Esophagus squamous epithelium (tissue), 5 donors: Measurements from ENCODE around the gene SUPT4H1. TPM values are rescaled to one million over a fixed set of nuclear protein-coding genes. Genes with fewer than 3 reads are reported as not detected.
A peak's percentile ranks its signal among the peaks of the same experiment; 100 is the strongest.

Experiments
- DNase-seq: peaks from one replicate; lab custom pipeline; 2025; lab: John Stamatoyannopoulos, UW
- H3K27ac ChIP-seq, 4 donors: fragments of 200-600 bp; sonication (generic); one replicate each; pipeline ENCODE4 v1.5.1; 2016 to 2019; ENCODE audit warnings: mild to moderate bottlenecking in 1 of 4
- H3K27me3 ChIP-seq, 4 donors: fragments of 200-600 bp; sonication (generic); 1 replicate in 3 of 4; 2 replicates in 1 of 4; pipeline versions ENCODE4 v1.5.1 to v1.6.0; 2017 to 2021; ENCODE audit warnings: antibody characterized with exemption in 1 of 4
- H3K36me3 ChIP-seq, 3 donors: fragments of 200-600 bp; sonication (generic); one replicate each; pipeline ENCODE4 v1.5.1; 2016 to 2019
- H3K4me1 ChIP-seq, 3 donors: fragments of 200-600 bp; sonication (generic); one replicate each; pipeline ENCODE4 v1.5.1; 2017 to 2019
- H3K4me3 ChIP-seq, 4 donors: fragments of 200-600 bp; sonication (generic); 1 replicate in 3 of 4; 2 replicates in 1 of 4; pipeline ENCODE4 v1.5.1; 2016 to 2019; ENCODE audit warnings: mild to moderate bottlenecking in 2 of 4, moderate library complexity in 1 of 4
- H3K9me3 ChIP-seq, 3 donors: fragments of 200-600 bp; sonication (generic); one replicate each; pipeline ENCODE4 v1.5.1; 2016 to 2019
- POLR2A ChIP-seq, 4 donors: fragments of 450-650 bp; IDR thresholded peaks; one replicate each; pipeline ENCODE4 v1.6.1; 2017; ENCODE audit warnings: antibody characterized with exemption in 4 of 4, mild to moderate bottlenecking in 4 of 4, moderate library complexity in 3 of 4
- WGBS, 2 donors: methylation state at CpG; one replicate each; pipeline ENCODE4 v1.1.5; 2018; 5-methylcytosine and 5-hydroxymethylcytosine counted together
- intact Hi-C: fragments of 100-400 bp; cut with DNase I; formaldehyde crosslinking; loops from one replicate; pipeline ENCODE4 v1.15.0; 2022
- total RNA-seq, 4 donors: library from RNA; depleted of rRNA; stranded (reverse); fragments of >200 nt; gene quantifications; one replicate each; pipeline ENCODE4 v1.1.0, GENCODE V29; 2016
- TF ChIP-seq, protein P1 (sequence below), 6 experiments: fragments of 450-650 bp in 4 of 6; fragments of 200-600 bp in 2 of 6; sonication (generic) in 2 of 6; IDR thresholded peaks; one replicate each; pipeline ENCODE4 v1.5.1; 2016 to 2019; ENCODE audit warnings: antibody characterized with exemption in 6 of 6, mild to moderate bottlenecking in 4 of 6, moderate library complexity in 4 of 6
- donor health status: DM: yes; HTN: yes; CAD: no.

Gene SUPT4H1
- total RNA-seq, 4 donors from 2014 or later, result 29.9 to 54.9 (median 37.0) TPM

DNA sequence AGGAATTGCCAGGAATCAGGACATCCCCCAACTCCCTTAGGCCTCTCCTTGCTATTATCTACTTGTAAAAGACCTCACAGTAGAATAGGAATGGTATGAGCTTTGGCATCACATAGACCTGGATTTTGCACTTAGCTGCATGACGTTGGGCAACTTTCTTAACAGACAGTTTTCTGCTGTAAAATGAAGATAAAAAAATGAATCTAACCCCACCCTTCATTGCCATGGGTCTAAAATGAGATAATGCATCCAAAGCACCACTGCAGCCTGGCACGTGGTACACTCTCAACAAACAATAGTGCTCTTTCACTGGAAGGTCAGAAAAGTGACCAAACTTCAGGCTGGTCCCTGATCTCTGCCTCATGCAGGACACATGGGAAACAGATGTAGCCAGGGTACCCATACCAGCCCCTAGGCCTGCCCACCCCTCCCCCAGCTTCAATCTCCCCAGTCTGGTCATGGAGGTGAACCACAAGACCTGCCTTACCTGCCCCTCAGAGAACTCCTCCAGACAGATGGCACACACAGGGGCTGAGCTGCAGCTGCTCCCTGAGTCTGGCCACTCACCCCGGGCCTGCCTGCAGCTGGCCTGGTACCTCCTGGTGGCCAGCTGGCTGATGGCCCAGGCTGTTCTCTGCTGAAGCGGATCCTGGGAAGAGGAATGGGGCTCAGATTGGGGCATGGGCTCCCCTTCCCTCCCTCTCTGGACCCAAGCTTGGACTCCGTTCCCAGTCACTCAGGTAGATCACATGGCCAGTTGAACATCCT, 8.5 kb upstream of the SUPT4H1 start:
- peaks cover 0 to 66% (median 0%) of the 10 kb centered on the region in 3 donors for H3K36me3 ChIP-seq
- intact Hi-C loops, result no loop called here
- WGBS, 2 donors, result 64 to 87% methylated on average over 3 to 4 of the region's 5 CpGs
- peaks cover 6 to 37% (median 17%) of the 10 kb centered on the region in 3 donors for H3K4me1 ChIP-seq
- peaks cover 0 to 5% (median 0%) of the 10 kb centered on the region in 4 donors for H3K27me3 ChIP-seq
- no peak for DNase-seq
- no peak overlapping the region for H3K27ac ChIP-seq
- TF ChIP-seq POLR2A (IDR thresholded peaks at IDR 0.05), result no peak
- TF ChIP-seq, protein P1, sequence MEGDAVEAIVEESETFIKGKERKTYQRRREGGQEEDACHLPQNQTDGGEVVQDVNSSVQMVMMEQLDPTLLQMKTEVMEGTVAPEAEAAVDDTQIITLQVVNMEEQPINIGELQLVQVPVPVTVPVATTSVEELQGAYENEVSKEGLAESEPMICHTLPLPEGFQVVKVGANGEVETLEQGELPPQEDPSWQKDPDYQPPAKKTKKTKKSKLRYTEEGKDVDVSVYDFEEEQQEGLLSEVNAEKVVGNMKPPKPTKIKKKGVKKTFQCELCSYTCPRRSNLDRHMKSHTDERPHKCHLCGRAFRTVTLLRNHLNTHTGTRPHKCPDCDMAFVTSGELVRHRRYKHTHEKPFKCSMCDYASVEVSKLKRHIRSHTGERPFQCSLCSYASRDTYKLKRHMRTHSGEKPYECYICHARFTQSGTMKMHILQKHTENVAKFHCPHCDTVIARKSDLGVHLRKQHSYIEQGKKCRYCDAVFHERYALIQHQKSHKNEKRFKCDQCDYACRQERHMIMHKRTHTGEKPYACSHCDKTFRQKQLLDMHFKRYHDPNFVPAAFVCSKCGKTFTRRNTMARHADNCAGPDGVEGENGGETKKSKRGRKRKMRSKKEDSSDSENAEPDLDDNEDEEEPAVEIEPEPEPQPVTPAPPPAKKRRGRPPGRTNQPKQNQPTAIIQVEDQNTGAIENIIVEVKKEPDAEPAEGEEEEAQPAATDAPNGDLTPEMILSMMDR (IDR thresholded peaks at IDR 0.05), result no peak
- no peak overlapping the region for H3K4me3 ChIP-seq
- H3K9me3 ChIP-seq, result no peaks in the 10 kb centered on the region

DNA sequence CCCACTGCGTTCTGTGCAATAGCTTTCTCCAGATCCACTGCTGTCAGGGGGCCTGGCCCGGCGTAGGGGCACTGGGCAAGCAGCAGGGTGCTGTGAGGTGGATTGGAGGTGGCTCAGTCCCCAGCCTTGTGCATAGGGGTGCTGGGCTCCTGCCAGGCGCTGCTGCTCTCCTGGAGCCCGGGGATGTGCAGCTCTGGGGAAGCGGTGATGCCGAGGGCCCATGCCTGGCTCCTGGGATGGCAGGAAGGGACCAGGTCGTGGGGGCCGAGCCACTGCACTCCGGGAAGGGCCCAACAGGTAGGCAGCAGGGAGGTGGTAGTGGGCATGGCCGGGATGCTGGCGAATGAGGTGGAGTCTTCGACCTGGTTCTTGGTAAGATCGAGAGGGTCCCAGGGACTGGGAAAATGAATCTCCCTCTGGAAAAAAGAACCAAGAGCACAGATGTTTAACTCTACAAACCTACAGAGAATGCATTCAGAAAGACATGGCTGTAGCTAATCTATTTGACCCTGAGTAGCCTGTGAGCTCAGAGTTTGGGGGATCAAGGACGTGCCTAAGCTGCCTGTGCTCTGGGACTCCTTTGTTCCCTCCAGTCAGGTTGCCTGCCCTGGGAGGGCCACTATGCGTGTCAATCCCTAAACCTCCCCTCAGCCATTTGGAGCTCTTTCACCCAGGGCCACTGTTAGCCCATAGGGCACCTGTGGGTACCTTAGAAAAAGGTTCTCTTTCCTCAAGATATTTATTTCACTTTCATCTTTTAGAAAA, 6.6 kb upstream of the SUPT4H1 start:
- 91 to 95% methylated on average over 8 to 9 of the region's 16 CpGs for WGBS, 2 donors
- DNase-seq, result no peak
- H3K9me3 ChIP-seq, result no peaks in the 10 kb centered on the region
- H3K36me3 ChIP-seq, result peaks cover 0 to 75% (median 0%) of the 10 kb centered on the region in 3 donors
- H3K27me3 ChIP-seq, result peaks cover 0 to 5% (median 0%) of the 10 kb centered on the region in 4 donors
- peak overlapping the region in 1 of 4 donors; percentile 71 for H3K27ac ChIP-seq
- intact Hi-C loops, result loop anchor here (10.0 kb wide), 1 partner anchor 156 kb away; the partner anchor contains the start of gene MTMR4
- no peak overlapping the region for H3K4me3 ChIP-seq
- no peak for TF ChIP-seq POLR2A (IDR thresholded peaks at IDR 0.05)
- TF ChIP-seq, protein P1 (IDR thresholded peaks at IDR 0.05), result no peak
- H3K4me1 ChIP-seq, result peaks cover under 1 to 19% (median 2%) of the 10 kb centered on the region in 3 donors

DNA sequence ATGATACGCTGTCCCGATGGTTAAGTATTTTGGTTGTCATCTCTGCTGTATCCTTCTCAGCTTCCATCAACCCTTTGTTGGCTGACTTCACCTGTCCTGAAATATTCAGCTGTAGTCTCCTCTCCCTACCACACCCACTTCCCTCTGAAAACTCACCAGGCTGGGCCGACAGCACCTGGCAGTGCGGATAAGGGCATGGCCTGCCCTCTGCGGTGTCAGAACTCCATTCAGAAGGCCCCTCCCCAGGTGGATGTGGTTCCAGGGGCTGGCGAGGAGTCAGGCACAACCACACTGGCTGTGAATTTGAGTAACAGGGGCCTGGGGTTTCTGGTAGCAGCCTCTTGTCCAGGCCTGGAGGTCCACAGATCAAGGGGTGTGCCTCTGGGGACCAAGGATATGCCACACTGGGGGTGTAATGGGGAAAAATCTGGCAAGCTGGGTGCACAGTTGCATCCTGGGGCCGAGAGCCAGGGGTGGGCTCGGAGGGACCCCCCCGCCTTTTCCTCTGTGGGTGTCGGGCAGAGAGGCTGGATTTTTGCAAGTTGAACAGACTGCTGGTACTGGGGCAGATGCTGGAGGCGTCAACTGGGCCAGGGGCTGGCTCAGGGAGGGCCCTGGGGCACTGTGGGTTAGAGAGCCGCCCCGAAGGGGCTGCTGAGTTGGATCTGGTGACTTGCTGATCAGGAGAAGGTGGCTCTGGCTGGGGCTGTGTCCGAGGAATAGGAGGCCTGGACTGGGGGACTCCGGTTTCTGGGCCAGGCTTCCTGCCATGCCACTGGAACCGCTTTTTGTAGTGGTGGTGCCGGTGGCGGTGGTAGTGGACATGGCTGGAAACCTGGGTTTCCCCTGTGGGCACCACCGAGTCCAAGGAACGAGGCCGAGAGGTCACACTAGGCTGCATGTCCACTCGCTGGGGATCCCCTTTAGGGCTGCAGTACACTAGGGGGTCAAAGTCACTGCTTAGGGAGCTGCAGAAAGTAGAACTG, 5.6 kb upstream of the SUPT4H1 start:
- Histone ChIP-seq H3K4me3 (no peak overlapping the region), H3K4me1 (peaks cover 0 to 19% (median 7%) of the 10 kb centered on the region in 3 donors), H3K27ac (peak overlapping the region in 3 of 4 donors; percentile 58 to 71 (median 70)), H3K36me3 (peaks cover 0 to 67% (median 0%) of the 10 kb centered on the region in 3 donors), H3K9me3 (no peaks in the 10 kb centered on the region), H3K27me3 (no peaks in the 10 kb centered on the region)
- no peak for DNase-seq
- intact Hi-C loops, result loop anchor here (10.0 kb wide), 1 partner anchor 157 kb away; the partner anchor contains the start of gene MTMR4
- TF ChIP-seq POLR2A (IDR thresholded peaks at IDR 0.05), result no peak
- TF ChIP-seq, protein P1 (IDR thresholded peaks at IDR 0.05), result no peak
- 93% methylated on average over 11 to 12 of the region's 22 CpGs for WGBS, 2 donors

DNA sequence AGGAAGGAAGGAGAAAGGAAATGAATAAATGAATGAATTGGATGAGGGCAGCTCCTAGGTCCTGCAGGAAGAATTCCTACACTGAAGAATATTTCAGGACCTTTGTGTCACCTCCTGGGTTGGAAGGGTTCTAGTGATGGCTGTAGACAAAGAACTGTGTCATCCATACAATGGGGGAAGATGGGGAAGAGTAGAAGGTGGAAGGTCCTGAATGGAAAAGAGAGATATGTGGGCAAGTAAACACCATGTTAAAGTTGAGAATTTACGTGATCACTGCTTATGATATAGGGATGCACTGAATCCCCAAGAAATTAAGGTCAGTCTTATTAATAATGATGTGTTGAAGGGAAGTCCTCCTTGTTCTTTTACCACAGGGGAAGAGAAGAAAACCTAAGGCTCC, 4.2 kb upstream of the SUPT4H1 start:
- WGBS, 2 donors, result 87 to 100% methylated on average over 1 of the region's 1 CpG
- no peaks in the 10 kb centered on the region for H3K9me3 ChIP-seq
- intact Hi-C loops, result loop anchor here (10.0 kb wide), 1 partner anchor 159 kb away; the partner anchor contains the start of gene MTMR4
- no peak overlapping the region for H3K4me3 ChIP-seq
- DNase-seq, result no peak
- peak overlapping the region in 2 of 4 donors; percentile 58 to 70 for H3K27ac ChIP-seq
- no peaks in the 10 kb centered on the region for H3K27me3 ChIP-seq
- H3K36me3 ChIP-seq, result peaks cover 0 to 57% (median 0%) of the 10 kb centered on the region in 3 donors
- peaks cover under 1 to 20% (median 7%) of the 10 kb centered on the region in 3 donors for H3K4me1 ChIP-seq
- no peak for TF ChIP-seq POLR2A (IDR thresholded peaks at IDR 0.05)
- TF ChIP-seq, protein P1 (IDR thresholded peaks at IDR 0.05), result no peak
